Measurements from ENCODE around the gene SYTL4.
"Not testable (repeated sequence)": the region's sequence is repeated elsewhere in the genome, so short reads cannot be mapped to it uniquely, and the experiment has no call there.

Gene SYTL4

GRCh38 chrX:100731441-100732281 is at the start of gene SYTL4:
Gene SYTL4, minus strand, starts transcription at chrX:100732121. Its CDS starts 30,084 bp downstream, at chrX:100702037.
- no peaks in the 10 kb centered on the region for H3K9me3 ChIP-seq (ENCODE audit: control insufficient read depth, insufficient read depth, low read length)
- no peaks in the 10 kb centered on the region for H4K20me1 ChIP-seq (ENCODE audit: control insufficient read depth, insufficient read depth, low read depth, low read length)
- H3K9me2 ChIP-seq (replicated peaks; ENCODE audit: control insufficient read depth, low read length), result no peaks in the 10 kb centered on the region
- H3F3A ChIP-seq (ENCODE audit: control insufficient read depth, insufficient read depth), result no peaks in the 10 kb centered on the region
- no peaks in the 10 kb centered on the region for H3K79me2 ChIP-seq (ENCODE audit: control insufficient read depth, low read length)
- no peak within 1 kb of the TSS for H3K27ac ChIP-seq (ENCODE audit: low read depth, low read length)
- H3K27me3 ChIP-seq (ENCODE audit: control insufficient read depth, low read length), result no peaks in the 10 kb centered on the region
- H3K4me3 ChIP-seq (ENCODE audit: low read length), result no peak within 1 kb of the TSS
- H3K36me3 ChIP-seq (ENCODE audit: control insufficient read depth, low read length), result no peaks in the 10 kb centered on the region
- no peaks in the 10 kb centered on the region for H3K4me1 ChIP-seq (ENCODE audit: control insufficient read depth, low read length)
- no peak within 1 kb of the TSS for H3K4me2 ChIP-seq (ENCODE audit: low read length)
- TF ChIP-seq EZH2phosphoT487 (IDR thresholded peaks at IDR 0.05; ENCODE audit: borderline replicate concordance, low read length) (no peak), CTCF (IDR thresholded peaks at IDR 0.05; ENCODE audit: low read depth, low read length, poor library complexity, severe bottlenecking) (no peak)

DNA sequence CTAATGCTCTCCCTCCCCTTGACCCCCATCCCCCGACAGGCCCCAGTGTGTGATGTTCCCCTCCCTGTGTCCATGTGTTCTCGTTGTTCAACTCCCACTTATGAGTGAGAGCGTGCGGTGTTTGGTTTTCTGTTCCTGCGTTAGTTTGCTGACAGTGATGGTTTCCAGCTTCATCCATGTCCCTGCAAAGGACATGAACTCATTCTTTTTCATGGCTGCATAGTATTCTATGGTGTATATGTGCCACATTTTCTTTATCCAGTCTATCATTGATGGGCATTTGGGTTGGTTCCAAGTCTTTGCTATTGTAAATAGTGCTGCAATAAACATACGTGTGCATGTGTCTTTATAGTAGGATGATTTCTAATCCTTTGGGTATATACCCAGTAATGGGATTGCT is 37.5 kb upstream of the SYTL4 start:
- H3K27ac ChIP-seq (ENCODE audit: low read depth, low read length); H3K4me1 ChIP-seq (ENCODE audit: control insufficient read depth, low read length); H3K27me3 ChIP-seq (ENCODE audit: control insufficient read depth, low read length); H3K9me3 ChIP-seq (ENCODE audit: control insufficient read depth, insufficient read depth, low read length); H3F3A ChIP-seq (ENCODE audit: control insufficient read depth, insufficient read depth); H3K9me2 ChIP-seq (replicated peaks; ENCODE audit: control insufficient read depth, low read length); H3K36me3 ChIP-seq (ENCODE audit: control insufficient read depth, low read length); H3K4me2 ChIP-seq (ENCODE audit: low read length); H4K20me1 ChIP-seq (ENCODE audit: control insufficient read depth, insufficient read depth, low read depth, low read length); H3K79me2 ChIP-seq (ENCODE audit: control insufficient read depth, low read length); H3K4me3 ChIP-seq (ENCODE audit: low read length): not testable (repeated sequence)

DNA sequence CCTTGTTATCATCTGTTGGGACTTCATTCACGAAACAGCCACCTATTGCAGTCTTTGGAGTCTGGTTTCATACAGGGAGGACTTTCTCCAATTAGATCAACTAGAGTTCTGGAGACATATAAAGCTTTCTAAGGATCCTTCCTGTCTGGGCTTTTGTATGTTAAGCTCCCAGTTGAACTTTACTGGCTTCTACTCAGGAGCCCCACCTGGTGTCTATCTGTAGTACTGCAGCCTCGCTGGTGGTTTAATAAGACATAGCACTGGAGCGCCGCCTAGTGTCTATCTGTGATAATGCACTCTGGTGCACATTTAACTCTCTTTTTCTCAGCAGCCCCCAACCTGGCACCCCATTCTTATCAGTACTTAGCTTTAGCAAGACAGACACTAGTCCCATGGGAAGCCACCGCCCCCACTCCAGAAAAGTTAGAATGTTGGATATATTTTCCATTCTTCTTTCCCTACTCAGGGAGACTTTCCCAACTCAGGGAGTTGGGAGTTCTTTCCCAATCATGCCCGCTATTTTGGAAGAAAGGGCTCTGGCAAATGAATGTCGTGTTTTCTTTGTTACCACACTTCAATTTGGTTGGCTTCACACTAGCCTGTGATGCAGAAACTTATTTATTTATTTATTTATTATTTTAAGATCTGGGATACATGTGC is 36.9 kb upstream of the SYTL4 start:
- Histone ChIP-seq H3K9me3 (ENCODE audit: control insufficient read depth, insufficient read depth, low read length) (no peaks in the 10 kb centered on the region), H4K20me1 (ENCODE audit: control insufficient read depth, insufficient read depth, low read depth, low read length) (no peaks in the 10 kb centered on the region), H3F3A (ENCODE audit: control insufficient read depth, insufficient read depth) (no peaks in the 10 kb centered on the region), H3K27me3 (ENCODE audit: control insufficient read depth, low read length) (no peaks in the 10 kb centered on the region), H3K36me3 (ENCODE audit: control insufficient read depth, low read length) (no peaks in the 10 kb centered on the region), H3K79me2 (ENCODE audit: control insufficient read depth, low read length) (no peaks in the 10 kb centered on the region), H3K4me2 (ENCODE audit: low read length) (no peak overlapping the region), H3K9me2 (replicated peaks; ENCODE audit: control insufficient read depth, low read length) (no peaks in the 10 kb centered on the region), H3K27ac (ENCODE audit: low read depth, low read length) (no peak overlapping the region), H3K4me3 (ENCODE audit: low read length) (no peak overlapping the region), H3K4me1 (ENCODE audit: control insufficient read depth, low read length) (no peaks in the 10 kb centered on the region)
- TF ChIP-seq CTCF (IDR thresholded peaks at IDR 0.05; ENCODE audit: low read depth, low read length, poor library complexity, severe bottlenecking) (peak; percentile 86), EZH2phosphoT487 (IDR thresholded peaks at IDR 0.05; ENCODE audit: borderline replicate concordance, low read length) (no peak)

DNA sequence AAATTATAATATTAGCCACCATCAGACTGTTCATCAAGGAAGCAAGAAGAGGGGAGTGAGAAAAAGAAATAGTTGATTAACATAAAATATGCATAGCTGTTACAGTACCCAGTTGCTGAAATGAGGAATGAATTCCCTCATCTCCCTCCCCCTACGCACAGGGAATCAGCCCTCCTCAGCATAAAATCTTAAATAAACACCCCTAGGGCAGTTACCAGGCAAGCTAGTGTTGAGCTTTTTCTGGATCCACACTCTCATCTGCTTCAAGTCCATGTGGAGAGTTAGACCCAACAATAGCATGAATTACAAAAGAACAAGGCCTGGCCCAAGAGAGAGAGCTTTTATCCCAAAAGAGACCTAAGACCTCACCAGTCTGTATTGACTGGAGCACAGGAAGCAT is 19.0 kb upstream of the SYTL4 start:
- H3K4me3 ChIP-seq (ENCODE audit: low read length), result no peak overlapping the region
- H3F3A ChIP-seq (ENCODE audit: control insufficient read depth, insufficient read depth), result no peaks in the 10 kb centered on the region
- no peaks in the 10 kb centered on the region for H3K9me3 ChIP-seq (ENCODE audit: control insufficient read depth, insufficient read depth, low read length)
- no peaks in the 10 kb centered on the region for H3K36me3 ChIP-seq (ENCODE audit: control insufficient read depth, low read length)
- no peaks in the 10 kb centered on the region for H3K4me1 ChIP-seq (ENCODE audit: control insufficient read depth, low read length)
- no peaks in the 10 kb centered on the region for H4K20me1 ChIP-seq (ENCODE audit: control insufficient read depth, insufficient read depth, low read depth, low read length)
- TF ChIP-seq EZH2phosphoT487 (IDR thresholded peaks at IDR 0.05; ENCODE audit: borderline replicate concordance, low read length) (no peak), CTCF (IDR thresholded peaks at IDR 0.05; ENCODE audit: low read depth, low read length, poor library complexity, severe bottlenecking) (no peak)
- no peaks in the 10 kb centered on the region for H3K79me2 ChIP-seq (ENCODE audit: control insufficient read depth, low read length)
- no peaks in the 10 kb centered on the region for H3K9me2 ChIP-seq (replicated peaks; ENCODE audit: control insufficient read depth, low read length)
- no peak overlapping the region for H3K27ac ChIP-seq (ENCODE audit: low read depth, low read length)
- H3K4me2 ChIP-seq (ENCODE audit: low read length), result no peak overlapping the region
- H3K27me3 ChIP-seq (ENCODE audit: control insufficient read depth, low read length), result no peaks in the 10 kb centered on the region
